ENCODE results near the gene SENP2.
A peak's percentile ranks its signal among the peaks of the same experiment; 100 is the strongest.
"Not testable (repeated sequence)": the region's sequence is repeated elsewhere in the genome, so short reads cannot be mapped to it uniquely, and the experiment has no call there.

Gene SENP2

DNA sequence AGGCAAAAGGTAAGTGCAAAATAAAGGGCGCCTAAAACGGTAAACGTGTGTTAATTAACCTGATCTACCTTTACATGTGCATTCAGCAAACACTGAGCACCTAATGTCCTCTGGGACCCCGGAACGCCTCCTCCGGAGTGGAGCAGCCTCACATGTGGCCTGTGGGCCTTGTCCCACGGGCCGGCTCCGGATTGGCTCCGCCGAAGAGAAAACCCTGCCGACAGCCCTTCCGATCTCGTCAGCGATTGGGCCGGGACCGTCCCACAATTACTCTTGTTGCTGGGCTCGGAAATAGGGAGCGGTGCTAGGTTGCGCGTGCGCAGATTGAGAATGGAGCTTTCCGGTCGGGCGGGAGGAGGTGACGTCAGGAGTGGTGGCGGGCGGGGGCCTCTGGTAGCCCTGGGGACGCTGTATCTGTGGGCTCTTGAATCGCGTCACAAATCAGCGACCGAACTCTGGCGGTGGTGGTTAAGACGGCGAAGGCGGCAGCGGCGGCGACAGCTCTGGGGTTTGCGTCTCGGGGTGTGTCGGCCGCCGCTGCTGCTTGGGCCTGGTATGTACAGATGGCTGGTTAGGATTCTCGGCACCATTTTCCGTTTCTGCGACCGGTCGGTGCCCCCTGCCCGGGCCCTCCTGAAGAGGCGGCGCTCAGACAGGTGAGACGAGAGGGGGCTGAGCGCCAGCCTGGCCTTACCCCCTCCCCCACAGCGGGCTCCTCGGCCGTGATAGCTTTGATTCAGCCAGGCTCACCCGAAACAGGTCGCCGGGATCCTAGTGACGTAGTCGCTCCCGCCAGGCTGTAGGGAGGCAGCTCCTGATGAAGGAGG is at the start of gene SENP2:
TSS of gene SENP2 (plus strand) at position 437 of the 827 bp plus-strand sequence. CDS start at position 556, 119 bp downstream.
- DNase-seq: peak; percentile 100

DNA sequence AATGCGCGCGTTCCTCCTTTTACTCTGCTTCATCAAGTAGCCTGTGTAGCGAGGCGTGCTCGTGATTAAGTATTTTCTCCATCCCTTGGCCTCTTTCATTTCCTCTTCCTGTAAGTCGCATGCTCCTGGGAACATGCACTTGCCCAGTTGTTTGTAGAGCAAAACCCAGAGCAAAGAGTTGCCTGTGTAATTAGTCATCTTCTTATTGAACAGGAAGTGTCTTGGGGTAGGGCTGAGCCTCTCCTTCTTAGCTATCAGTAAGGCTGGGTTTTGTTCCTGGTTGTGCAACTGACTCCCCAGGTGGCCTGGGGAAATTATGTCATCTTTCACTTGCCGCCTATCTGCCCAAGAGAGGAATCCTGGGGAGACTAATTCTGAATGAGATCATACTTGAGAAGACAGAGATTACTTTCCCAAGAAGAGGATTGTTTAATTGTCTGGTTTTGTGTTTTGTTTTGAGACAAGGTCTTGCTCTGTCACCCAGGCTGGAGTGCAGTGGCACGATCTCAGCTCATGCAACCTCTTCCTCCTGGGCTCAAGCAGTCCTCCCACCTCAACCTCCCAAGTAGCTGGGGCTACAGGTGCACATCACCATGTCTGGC is 48.6 kb upstream of the SENP2 start:
- DNase-seq: peak; percentile 27 to 54

DNA sequence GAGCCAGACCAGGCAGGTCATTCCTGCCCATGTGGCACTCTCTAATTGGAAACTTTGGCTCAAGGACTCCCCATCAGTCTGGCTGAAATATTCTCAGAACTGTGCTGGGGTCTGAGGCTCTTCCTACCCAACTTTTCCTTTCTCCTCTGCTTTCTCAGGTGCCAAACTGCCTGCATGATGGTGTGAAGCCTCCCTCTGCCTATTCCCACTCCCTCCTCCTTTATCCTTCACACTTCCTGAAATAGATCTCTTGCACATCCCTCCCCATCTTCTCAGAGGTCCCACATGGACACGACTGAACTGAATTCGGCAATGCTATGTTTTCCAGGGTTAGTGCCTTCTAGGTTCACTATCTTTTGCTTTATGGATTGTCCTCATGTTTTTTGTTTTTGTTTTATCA is 46.2 kb upstream of the SENP2 start:
- DNase-seq: no peak

DNA sequence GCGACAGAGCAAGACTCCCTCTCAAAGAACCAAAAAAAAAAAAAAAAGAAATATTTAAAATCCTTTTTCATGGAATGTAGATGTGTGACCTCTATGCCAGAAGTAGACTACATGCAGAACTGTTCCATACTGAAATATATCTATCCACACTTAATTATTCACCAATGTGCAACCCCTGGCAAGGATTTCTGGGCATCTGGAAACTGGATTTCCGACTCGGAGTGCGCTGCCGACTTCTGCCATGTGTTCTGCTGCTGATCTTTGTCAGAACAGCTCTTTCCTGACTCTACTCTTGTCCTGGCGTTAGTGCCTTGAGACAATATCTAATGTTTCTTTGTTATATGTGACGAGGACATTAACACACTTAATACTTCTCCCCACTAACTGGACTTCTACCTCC is 45.4 kb upstream of the SENP2 start:
- DNase-seq: no peak

DNA sequence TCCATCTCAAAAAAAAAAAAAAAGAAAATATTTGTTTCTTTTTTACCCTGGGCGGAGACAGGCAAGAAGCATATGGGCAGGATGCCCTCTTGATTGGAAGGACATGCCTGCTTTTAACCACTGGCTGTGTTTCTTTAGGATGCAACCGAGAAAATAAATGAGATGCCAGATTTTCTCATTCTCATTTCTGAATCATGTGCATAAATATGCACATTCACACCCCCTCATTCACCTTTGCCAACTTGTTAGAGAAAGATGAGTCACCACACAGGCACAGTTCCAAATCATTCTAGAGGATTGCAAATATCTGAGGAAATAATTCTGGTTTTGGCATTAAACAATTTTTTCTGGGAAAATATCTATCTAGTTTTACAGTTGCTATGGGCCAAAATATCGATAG is 37.0 kb upstream of the SENP2 start:
- DNase-seq: no peak

DNA sequence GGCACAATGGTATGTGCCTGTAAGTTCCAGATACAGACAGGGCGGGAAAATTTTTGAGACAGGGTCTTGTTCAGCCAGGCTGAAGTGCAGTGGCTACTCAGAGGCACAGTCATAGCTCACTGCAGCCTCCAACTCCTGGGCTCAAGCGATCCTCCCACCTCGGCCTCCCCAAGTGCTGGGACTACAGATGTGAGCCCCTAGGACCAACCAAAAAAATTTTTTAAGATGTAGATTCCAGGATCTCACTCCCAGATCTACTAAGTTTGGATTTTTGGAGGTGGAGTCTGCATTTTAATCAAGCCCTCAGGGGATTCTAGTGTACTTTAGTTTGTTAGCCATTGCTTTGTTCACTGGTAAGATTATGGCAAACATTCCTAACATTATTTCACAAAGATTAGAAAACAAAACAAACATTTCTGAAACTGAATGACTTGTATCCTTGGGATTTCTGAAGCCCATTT is 36.4 kb upstream of the SENP2 start:
- DNase-seq: no peak

DNA sequence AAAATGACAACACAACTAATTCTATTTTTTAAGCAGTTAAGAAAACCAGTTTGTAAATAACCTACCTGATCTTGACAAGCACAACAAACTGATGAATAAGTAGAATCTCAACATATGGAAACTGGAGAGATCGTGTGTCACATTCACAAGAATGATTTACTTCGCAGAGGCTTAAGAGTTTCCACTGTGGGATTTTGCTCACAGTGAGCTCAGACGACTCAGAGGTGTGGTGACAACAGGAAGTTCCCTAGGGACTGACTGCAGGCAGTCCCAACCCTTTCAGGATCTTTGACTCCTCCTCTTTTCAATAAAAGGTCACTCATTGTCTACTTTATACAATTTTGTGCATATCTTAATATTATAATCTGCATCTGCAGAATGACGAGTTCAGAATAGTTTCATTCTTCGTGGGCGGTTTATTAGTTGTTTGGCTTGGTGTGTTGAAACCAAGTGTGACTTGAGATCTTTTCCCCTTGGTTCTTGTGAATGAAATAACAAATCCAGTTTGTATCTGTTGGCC is 33.7 kb upstream of the SENP2 start, which contains the start of gene LIPH:
TSS of gene LIPH (minus strand) at position 231 of the 520 bp plus-strand sequence. CDS start at position 114, 117 bp downstream.
- no peak for DNase-seq

DNA sequence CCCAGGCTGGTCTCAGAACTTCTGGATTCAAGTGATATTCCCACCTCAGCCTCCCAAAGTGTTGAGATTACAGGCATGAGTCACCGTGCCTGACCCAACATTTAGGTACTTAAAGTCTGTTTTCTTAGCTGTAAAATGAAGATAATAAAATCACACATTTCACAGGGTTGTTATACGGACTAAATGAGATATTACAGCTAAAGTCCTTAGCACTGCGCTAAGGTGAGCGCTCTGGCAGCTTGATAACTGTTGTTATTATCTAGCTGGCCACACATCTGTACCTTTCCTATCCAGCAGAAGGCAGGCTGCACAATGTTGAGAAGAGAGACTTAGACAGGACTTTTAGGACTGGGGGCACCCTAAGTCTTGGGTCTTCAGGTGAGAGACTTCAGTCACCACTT is 31.0 kb upstream of the SENP2 start:
- no peak for DNase-seq

DNA sequence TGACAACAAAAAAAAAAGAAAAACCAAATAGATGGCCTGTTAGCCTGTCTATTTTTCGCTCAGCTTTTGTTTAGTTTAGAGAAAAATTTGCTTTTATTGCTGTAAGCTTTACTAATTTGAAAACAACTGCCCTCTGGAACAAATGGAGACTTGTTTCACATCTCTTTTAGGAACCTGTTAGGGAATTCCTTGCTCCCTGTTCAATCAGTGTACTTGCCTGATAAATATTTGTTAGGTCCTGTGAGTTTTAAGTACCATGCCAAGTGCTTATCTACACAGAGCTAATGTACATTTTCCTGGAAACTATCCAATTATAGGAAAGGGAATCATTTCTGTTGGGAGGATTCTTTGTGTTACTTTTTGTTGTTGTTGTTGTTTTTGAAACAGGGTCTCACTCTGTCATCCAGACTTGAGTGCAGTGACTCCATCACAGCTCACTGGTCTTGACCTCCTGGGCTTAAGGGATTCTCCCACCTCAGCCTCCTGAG is 30.2 kb upstream of the SENP2 start:
- no peak for DNase-seq

DNA sequence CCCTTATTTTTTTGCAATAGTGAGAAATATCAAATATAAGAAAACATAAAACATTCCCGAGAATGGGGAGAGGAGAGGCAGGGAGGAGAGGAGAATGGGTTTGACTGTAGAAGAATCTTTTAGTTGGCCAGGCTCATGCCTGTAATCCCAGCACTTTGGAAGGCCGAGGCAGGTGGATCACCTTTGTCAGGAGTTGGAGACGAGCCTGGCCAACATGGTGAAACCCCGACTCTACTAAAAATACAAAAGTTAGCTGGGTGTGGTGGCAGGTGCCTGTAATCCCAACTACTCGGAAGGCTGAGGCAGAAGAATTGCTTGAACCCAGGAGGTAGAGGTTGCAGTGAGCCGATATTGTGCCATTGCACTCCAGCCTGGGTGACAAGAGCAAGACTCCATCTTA is 29.5 kb upstream of the SENP2 start:
- DNase-seq: not testable (repeated sequence)

DNA sequence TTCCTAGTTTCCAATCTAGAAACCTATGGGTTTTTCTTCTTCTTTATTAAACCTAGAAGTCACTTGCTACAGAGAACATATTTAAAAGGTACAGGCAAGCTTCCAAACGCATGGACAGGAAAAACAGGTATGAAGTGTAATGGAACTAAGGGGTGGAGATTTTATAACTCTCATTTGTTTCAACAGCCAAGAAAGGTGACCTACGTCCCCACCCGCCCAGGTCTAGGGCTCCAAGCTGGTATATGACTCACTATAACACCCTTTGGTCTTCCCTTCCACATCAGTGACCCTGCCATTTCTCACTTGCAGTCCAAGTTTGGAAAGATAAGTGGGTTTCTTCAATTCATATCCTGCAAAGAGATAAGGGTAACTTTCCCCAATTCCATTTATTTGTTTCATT is 27.7 kb upstream of the SENP2 start:
- no peak for DNase-seq

DNA sequence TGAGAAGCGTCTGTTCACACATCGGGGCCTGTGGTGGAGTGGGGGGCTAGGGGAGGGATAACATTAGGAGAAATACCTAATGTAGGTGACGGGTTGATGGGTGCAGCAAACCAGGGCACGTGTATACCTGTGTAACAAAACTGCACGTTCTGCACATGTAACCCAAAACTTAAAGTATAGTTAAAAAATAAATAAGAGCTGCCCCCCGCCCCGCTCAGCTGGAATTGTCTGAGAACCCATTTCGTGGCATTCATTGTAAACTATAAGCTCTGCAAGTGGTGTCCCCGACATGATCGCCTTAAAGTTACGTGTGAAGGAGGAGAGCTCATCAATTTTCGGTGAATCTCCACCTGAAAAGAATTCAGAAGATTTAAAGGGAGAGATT is 26.4 kb upstream of the SENP2 start:
- DNase-seq: no peak

DNA sequence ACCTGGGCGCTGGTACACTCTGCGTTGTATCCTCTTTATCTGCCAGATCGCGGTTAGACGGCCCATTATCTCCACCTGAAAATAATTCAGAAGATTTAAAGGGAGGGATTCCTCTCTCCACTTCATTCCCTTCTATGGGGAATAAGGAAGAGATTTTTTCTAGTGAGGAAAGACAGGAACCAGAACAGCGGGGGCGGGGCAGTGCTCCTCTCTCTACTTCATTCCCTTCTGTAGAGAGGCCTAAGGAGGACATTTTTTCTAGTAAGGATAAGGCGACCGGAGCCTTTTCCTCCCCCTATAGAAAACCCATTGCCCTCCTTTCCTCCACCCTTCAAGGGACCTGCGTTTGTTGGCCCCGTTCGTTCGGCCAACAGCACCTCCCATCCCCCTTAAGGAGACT is 25.4 kb upstream of the SENP2 start:
- DNase-seq: no peak

DNA sequence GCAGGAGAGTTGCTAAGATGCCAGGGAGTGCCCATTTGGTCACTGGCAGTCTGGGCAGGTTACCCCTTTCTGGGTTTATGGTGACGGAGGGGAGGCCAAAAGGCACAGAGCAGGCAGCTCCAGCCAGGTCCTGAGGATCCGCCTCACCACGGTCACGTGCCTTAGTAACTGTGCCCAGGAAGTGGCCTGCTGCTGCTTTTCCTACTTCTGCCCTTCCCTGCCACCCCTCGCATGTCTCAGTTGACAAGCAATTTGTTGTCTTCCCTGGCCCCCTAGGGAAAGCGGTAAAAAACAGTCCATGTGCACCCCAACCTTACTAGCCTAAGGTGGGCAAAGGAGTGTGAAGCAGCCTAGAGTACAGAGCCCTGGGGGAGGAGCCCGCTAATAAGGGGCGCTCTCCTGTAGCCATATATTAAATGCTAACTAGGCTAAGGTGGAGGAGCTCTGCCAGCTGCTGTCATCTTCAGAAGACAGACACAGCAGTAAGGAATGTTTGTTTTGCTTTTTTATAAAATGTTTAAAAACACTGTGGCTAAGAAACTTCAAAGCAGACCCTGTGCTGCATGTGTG is 24.6 kb upstream of the SENP2 start:
- peak in 1 of 2 donors; percentile 14 for DNase-seq

DNA sequence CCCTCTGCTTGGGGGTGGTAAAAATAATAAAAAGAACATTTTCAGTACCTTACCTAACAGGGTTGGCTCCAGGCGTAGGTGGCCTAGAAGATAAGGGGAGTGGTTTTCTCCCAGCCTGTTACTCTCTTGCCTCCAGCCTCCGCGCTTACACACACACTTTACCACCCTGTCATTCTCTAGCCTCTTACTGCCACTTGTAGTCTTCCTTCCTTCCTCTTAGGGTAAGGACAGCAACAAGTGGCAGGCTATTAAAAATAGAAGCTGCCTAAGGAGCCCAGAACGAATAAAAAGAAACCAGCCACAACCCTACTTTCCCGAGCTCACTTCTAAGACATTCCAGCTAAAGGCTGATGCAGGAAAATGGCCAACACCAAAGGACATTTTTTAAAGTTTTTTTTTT is 24.1 kb upstream of the SENP2 start:
- DNase-seq: no peak

DNA sequence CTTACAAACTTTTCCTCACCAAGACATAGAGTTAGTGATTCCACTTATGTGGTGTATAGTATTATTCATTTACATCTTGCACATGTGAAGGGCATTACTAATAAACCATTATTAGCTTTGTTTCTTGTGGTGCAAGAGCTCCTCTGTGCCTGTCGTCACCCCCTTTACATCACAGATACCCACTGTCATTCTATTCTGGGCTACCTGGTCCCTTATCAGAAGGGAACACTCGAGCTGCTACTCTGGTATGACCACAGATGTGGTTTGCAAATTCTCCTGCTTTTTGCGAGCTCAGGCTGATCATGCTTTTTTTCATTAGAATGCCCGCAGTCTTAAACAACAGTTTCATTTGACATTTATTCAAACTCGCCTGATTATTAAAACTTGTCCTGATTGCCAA is 13.9 kb upstream of the SENP2 start:
- no peak for DNase-seq

DNA sequence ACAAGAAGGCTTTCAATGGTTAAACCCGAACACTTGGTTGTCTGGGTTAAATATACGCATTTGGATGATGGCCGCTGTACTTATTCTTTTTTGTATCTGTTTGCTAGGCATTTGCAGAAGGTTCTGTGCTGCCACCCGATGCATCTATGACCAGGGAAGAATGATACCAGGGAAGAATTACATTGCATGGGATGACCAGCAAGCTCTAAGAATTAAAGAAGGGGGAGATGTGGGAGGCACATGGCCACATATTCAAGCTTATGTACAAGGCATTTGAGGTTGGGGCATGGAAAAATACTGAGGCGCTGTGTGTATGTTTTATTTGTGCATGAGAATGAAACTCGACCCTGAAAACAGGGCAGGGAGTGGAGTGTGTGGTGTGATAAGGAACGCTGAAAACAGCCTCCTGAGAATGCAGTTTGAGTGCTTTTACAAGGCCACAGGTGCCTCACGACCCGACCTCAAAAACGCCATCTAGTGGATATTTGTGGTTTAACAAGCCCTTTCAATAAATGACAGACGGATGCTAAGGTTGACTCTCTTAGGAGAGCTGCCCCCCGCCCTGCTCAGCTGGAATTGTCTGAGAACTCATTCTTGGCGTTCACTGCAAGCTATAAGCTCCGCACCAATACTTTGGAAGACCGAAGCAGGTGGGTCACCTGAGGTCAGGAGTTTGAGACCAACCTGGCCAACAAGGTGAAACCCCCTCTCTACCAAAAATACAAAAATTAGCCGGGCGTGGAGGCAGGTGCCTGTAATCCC is 10.8 kb upstream of the SENP2 start:
- DNase-seq: peak; percentile 50 to 79

DNA sequence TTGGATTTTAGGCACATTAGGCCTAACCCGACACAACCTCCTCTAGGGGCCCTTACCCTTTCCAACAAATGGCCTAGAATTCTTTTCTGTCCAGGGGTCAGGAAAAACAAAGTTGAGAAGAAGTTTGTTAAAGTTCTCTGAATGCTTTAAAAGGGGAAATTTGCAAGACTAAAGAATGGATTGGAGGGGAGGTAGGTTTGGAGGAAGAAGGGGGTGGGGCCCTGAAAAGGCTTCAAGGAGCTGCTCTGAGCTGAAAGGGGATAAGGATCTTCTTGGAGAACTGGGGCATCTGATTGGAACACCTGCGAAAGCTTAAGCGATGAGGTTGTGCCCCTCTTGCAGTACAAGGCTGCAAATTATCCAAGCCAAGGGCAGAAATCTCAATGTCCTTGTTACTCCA is 3.9 kb upstream of the SENP2 start:
- DNase-seq: no peak

DNA sequence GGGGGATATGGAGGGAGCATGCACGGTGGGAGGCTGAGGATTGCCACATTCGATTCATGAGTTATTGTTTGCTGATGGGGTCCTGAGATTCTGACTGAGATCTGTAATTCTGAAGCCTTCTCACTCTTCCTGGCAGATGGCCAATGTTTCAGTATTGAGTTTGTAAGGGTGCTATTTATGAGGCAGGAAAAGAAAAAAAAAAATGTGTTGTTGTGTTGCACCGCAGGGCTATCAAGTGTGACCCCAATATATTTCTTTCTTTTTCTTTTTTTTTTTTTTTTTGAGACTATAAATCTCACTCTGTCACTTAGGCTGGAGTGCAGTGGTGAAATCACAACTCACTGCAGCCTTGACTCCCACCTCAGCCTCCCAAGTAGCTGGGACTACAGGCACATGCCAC is 3.2 kb upstream of the SENP2 start:
- peak; percentile 15 to 66 for DNase-seq

DNA sequence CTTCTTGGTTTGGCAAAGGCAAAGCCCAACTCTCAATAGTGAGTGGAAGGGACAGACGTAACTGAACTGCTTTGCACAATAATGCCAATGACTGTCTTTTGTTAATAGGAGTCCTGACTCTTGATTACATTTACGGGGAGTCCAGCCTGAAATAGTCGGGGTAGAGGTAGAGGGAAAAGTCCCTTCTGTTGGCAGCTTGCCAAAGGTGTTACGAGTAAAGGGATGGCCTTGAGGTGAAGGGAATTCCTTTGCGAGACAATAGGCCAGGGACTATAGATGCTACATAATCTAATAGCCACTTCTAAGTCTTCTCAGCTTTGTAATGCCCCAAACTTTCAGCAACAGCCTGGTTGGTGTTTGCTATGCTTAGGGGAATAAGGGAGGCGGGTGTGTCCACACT is 2.2 kb upstream of the SENP2 start:
- DNase-seq: no peak

DNA sequence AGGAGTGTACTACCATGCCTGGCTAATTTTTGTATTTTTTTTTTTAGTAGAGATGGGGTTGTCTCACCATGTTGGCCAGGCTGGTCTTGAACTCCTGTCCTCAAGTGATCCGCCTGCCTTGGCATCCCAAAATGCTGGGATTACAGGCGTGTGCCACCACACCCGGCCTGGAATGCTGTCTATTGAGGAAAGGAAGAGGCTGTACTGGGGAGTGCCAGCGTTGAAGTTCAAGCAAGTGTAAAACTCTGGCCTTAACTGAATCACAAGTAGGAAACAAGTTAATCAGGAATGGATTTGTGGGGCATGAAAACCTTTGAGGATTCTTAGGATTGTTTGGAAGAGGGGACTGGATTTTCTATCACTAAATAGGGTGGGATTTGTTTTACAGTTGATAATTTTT is 1.4 kb upstream of the SENP2 start:
- no peak for DNase-seq

DNA sequence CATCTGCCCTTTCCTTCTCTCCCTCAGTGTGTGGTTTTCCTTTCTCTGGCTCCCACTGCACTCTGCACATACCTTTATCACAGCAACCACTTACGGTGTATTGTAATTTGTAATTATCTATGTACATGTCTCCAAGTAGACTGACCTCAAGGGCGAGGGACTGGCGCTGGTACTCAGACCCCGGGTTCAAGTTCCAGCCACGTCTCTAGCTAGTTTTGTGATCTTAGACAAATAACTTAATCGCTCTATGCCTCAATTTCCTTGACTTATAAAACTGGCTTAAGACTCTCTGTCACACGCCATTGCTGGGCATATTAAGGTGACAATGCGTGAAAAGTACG is 607 bp upstream of the SENP2 start:
- no peak for DNase-seq

DNA sequence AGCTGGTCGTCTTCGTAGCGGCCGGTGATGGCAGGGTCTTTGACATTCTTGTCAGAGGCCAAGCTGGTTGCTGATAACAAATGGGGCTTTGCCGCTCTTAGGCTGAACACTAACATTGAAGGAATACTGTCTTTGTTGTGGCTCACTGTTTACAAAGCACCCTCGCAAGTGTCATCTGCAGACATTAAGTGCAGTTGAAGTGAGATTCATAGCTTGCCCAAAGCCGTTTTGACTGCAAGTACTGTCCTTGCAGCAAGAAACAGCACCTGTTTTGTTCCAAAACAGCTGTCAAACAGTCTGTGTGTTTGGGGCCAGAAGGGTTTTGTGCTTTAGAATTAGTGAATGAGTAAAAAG is 568 bp downstream of the SENP2 start:
- no peak for DNase-seq

Measured in CD4-positive, alpha-beta T cell treated with Interleukin-4 for 1 hour (primary cell).